LNCaP clone FGC (cell line): Measurements from ENCODE around the gene CLBA1.

Experiments used
- DNase-seq: peaks from one replicate; pipeline ENCODE4 v3.0.0-alpha.2; 2011; ENCODE audit warnings: low read depth
- H3K4me3 ChIP-seq: 2 replicates; pipeline ENCODE4 v1.5.1; 2011; ENCODE audit warnings: mild to moderate bottlenecking, low read depth, low read length, control low read depth
- TF ChIP-seq, protein P1 (sequence below): IDR thresholded peaks from 2 replicates; pipeline ENCODE4 v1.5.1; 2012; ENCODE audit warnings: mild to moderate bottlenecking; ENCODE audit not compliant: control insufficient read depth, insufficient read depth; ENCODE audit errors: extremely low read depth

CLBA1 gene

DNA sequence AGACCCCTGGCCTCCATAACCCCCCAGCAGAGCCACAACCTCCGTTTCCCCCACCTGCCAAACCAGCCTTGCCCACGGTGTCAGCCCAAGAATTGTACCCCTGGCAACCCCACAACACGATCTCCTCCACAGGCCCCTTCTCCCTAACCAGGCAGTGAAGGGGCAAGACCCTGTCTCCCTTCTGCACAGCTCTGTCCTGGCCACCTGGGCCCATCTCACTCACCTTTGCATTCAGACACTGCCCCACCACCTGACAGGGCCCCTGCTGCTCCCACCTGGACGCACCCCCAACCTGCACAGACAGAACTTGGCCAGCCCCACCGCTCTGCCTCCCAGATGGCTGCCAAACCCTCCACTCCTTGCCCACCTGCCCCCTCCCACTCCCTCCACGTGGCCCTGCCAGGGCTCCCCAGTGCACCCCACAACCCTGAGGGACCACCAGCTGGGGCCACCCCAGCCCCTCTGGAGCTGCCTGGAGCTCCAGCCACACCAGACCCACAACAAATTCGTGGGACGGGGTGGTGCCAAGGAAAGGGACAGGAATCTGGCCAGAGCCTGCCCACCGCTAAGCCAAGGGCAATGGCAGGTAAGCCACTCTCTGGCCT lies 19.2 kb upstream of the CLBA1 start:
- TF ChIP-seq, protein P1, sequence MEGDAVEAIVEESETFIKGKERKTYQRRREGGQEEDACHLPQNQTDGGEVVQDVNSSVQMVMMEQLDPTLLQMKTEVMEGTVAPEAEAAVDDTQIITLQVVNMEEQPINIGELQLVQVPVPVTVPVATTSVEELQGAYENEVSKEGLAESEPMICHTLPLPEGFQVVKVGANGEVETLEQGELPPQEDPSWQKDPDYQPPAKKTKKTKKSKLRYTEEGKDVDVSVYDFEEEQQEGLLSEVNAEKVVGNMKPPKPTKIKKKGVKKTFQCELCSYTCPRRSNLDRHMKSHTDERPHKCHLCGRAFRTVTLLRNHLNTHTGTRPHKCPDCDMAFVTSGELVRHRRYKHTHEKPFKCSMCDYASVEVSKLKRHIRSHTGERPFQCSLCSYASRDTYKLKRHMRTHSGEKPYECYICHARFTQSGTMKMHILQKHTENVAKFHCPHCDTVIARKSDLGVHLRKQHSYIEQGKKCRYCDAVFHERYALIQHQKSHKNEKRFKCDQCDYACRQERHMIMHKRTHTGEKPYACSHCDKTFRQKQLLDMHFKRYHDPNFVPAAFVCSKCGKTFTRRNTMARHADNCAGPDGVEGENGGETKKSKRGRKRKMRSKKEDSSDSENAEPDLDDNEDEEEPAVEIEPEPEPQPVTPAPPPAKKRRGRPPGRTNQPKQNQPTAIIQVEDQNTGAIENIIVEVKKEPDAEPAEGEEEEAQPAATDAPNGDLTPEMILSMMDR, result no peak
- DNase-seq, result no peak
- H3K4me3 ChIP-seq, result no peak overlapping the region

DNA sequence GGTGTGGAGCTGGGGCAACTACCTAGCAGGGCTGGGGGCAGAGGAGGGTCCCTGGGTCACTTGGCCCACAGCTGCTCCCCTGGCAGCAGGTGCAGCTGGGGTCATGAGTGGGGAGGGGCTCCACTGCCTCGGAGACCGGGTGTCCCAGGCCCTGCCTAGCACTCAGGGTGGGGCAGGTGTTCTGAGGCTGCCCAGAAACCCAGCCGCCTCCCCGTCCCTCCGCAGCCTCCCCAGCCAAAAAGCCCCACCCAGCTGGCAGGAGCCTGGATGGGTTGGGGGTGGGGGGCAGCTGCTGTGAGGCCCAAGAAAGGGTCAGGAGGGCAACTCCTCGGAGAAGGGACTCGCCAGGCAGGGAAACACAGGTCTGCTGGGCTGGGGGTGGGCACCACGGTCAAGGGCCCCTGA lies 18.6 kb upstream of the CLBA1 start:
- H3K4me3 ChIP-seq, result no peak overlapping the region
- TF ChIP-seq, protein P1, result no peak
- DNase-seq, result no peak

DNA sequence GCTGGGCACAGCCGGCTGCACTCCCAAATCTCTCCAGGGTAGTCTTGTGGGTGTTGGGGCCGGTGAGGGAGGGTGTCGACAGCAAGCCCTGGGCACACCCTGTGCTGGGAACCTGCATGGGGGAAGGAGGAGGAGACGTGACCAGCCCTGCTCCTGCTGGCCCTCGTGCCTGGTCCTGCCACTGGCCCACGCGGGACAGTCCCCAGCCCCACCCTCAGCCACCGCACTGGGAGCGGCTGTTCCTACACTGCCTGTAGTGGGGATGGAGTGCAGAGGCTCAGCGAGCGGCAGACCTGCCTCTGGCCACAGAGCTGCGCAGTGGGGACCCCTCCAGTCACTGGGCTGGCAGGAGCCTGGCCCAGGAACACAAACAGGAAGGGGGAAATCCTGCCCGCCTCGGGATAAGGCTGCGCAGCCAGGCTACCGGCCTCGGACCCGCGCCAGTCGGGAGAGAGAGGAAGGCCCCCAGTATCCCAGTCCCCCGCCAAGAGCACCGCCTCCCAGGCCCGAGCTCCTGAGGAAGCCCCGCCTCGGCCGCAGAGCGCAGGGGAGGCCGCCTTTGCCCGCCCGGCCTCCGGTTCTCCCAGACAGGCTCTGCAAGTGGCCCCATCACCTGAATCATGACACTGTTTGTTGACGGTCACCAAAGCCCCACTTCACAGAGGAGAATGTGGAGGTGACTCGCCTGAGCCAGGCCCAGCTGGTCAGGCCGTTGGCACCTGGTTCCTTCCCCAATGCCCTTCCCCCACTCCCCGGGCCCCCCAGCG lies 18.0 kb upstream of the CLBA1 start:
- DNase-seq, result no peak
- no peak overlapping the region for H3K4me3 ChIP-seq
- TF ChIP-seq, protein P1, result no peak

DNA sequence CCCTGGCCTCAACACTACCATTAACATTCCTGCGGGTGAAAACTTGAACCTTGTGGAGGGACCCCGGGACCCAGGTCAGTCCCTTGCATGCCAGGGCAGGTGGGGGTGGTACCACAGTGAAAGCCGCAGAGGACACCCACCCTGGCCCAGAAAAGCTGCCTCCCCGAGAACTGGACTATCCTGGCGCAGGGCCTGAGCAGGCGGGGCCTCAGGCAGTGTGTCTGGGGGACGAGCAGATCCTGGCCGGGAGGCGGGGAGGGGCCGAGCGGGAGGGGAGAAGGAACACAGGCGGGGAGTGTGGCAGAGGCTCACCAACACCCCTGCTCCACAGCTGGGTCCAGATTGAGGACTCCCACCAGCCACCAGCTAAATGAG lies 17.4 kb upstream of the CLBA1 start:
- no peak for DNase-seq
- TF ChIP-seq, protein P1, result no peak
- H3K4me3 ChIP-seq, result no peak overlapping the region

DNA sequence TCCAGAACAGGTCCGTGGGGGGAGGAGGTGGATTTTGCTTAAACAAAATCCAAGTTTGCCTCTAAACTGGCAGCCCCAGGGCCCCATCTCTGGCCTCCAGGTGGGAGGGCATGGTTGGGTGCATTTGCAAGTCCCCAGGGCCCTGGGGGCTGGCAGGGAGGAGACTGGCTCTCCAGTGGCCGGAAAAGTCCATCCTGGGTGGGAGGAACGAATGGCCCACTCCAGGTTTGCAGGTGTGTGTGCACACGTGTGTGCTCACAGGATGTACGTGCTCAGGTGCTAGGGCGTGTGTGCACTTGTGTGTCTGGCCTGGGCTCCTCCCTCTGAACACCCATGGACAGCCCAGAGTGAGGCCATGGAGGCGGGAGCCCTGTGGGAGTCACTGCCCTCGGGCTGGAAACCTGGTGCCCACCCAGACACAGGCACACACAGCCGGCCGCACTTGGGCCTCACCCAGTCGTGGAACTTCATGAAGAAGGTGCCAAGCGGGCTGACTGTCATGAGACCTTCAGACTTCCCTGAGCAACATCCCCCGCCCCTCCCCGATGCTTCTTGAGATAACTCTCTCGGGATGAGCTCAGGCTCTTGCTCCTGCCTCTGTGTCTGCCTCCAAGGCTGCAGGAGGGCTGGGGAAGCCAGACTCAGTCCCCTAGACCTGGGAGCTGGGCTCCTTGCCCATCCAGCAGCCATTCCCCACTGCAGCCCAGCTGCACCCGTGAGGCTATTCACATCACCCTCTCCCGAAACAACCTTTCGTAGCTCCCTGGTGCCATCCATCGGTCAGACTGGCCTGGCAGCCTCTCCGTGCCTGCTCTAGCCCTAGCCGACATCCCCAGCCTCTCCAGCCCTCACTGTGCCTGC lies 16.8 kb upstream of the CLBA1 start:
- DNase-seq, result no peak
- TF ChIP-seq, protein P1, result peak; percentile 57
- no peak overlapping the region for H3K4me3 ChIP-seq

DNA sequence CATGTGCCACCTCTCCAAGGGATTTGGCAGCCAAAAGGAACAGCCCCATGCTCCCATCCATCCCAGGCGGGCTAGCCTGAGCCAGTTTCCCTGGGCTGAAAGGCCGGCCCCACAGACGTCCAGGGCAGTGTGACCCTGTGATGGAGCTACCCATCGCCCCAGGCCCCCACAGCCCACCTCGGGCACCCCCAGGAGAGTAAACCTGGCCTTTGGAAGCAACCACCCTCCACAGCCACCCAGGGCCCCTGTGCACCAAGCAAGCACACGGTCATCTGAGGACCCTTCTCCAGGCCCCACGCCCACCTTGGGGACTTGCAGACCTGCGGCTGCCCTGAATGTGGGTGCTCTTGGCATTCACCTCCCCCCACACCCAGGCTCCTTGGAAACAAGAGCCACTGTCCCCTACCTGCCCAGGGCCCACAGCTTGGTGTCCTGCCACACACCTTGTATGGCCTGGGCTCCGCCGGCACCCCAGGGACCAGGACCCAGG lies 15.8 kb upstream of the CLBA1 start:
- DNase-seq, result no peak
- no peak overlapping the region for H3K4me3 ChIP-seq
- TF ChIP-seq, protein P1, result no peak
